Large intestine (tissue), 12 donors: Measurements from ENCODE around the gene USP25. TPM values are rescaled to one million over a fixed set of nuclear protein-coding genes. Genes with fewer than 3 reads are reported as not detected.
A peak's percentile ranks its signal among the peaks of the same experiment; 100 is the strongest.

Experiments used
- DNase-seq, 2 donors: peaks; one replicate each; pipeline versions ENCODE4 v3.0.0 to v3.0.0-alpha.2; 2013
- H3K27ac ChIP-seq: one replicate; pipeline ENCODE4 v1.5.1; 2013; ENCODE audit warnings: low read length
- H3K27me3 ChIP-seq: 2 replicates; pipeline ENCODE4 v1.6.1; 2013; ENCODE audit warnings: low read length; ENCODE audit not compliant: control insufficient read depth, insufficient read depth
- H3K36me3 ChIP-seq: 2 replicates; pipeline ENCODE4 v1.6.1; 2013; ENCODE audit warnings: low read length; ENCODE audit not compliant: control insufficient read depth, insufficient read depth
- H3K4me1 ChIP-seq: one replicate; pipeline ENCODE4 v1.6.1; 2013; ENCODE audit warnings: low read length; ENCODE audit not compliant: control insufficient read depth, insufficient read depth
- H3K4me3 ChIP-seq: one replicate; pipeline ENCODE4 v1.5.1; 2013; ENCODE audit warnings: low read length
- H3K9me3 ChIP-seq: one replicate; pipeline ENCODE4 v1.6.1; 2013; ENCODE audit warnings: mild to moderate bottlenecking, low read depth, low read length, moderate library complexity; ENCODE audit not compliant: control insufficient read depth
- WGBS: methylation state at CpG from one replicate; pipeline ENCODE4 v1.1.5; 2013; ENCODE audit warnings: low lambda C conversion rate; ENCODE audit not compliant: insufficient coverage; 5-methylcytosine and 5-hydroxymethylcytosine counted together
- long read RNA-seq, 11 donors: transcript quantifications; one replicate each; lab custom pipeline, GENCODE V29; 2026
- polyA plus RNA-seq: library from polyadenylated mRNA; unstranded; fragments of 120-200 nt; gene quantifications from one replicate; pipeline ENCODE4 v1.2.1, GENCODE V29; 2013

USP25 gene, protein sequence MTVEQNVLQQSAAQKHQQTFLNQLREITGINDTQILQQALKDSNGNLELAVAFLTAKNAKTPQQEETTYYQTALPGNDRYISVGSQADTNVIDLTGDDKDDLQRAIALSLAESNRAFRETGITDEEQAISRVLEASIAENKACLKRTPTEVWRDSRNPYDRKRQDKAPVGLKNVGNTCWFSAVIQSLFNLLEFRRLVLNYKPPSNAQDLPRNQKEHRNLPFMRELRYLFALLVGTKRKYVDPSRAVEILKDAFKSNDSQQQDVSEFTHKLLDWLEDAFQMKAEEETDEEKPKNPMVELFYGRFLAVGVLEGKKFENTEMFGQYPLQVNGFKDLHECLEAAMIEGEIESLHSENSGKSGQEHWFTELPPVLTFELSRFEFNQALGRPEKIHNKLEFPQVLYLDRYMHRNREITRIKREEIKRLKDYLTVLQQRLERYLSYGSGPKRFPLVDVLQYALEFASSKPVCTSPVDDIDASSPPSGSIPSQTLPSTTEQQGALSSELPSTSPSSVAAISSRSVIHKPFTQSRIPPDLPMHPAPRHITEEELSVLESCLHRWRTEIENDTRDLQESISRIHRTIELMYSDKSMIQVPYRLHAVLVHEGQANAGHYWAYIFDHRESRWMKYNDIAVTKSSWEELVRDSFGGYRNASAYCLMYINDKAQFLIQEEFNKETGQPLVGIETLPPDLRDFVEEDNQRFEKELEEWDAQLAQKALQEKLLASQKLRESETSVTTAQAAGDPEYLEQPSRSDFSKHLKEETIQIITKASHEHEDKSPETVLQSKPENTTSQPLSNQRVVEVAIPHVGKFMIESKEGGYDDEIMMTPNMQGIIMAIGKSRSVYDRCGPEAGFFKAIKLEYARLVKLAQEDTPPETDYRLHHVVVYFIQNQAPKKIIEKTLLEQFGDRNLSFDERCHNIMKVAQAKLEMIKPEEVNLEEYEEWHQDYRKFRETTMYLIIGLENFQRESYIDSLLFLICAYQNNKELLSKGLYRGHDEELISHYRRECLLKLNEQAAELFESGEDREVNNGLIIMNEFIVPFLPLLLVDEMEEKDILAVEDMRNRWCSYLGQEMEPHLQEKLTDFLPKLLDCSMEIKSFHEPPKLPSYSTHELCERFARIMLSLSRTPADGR
- 24.9 TPM for polyA plus RNA-seq
- long read RNA-seq, donor 1, partial matches to known transcripts = 0 of 2 reads
- long read RNA-seq, donor 1, other reads (novel, unspliced or antisense) = 0 of 2 reads
- long read RNA-seq, donor 2, partial matches to known transcripts = 7 of 10 reads
- long read RNA-seq, donor 2, other reads (novel, unspliced or antisense) = 0 of 10 reads
- long read RNA-seq, donor 3, partial matches to known transcripts = 0 of 5 reads
- long read RNA-seq, donor 3, other reads (novel, unspliced or antisense) = 0 of 5 reads
- long read RNA-seq, donor 4 = 0 reads
- long read RNA-seq, donor 5, partial matches to known transcripts = 0 of 2 reads
- long read RNA-seq, donor 5, other reads (novel, unspliced or antisense) = 0 of 2 reads
- long read RNA-seq, donor 6 = 0 reads
- long read RNA-seq, donor 7, partial matches to known transcripts = 0 of 1 reads
- long read RNA-seq, donor 7, other reads (novel, unspliced or antisense) = 0 of 1 reads
- long read RNA-seq, donor 8, partial matches to known transcripts = 12 of 14 reads
- long read RNA-seq, donor 8, other reads (novel, unspliced or antisense) = 0 of 14 reads
- long read RNA-seq, donor 9, partial matches to known transcripts = 0 of 1 reads
- long read RNA-seq, donor 9, other reads (novel, unspliced or antisense) = 0 of 1 reads
- long read RNA-seq, donor 10, partial matches to known transcripts = 6 of 11 reads
- long read RNA-seq, donor 10, other reads (novel, unspliced or antisense) = 0 of 11 reads
- long read RNA-seq, donor 11, partial matches to known transcripts = 0 of 2 reads
- long read RNA-seq, donor 11, other reads (novel, unspliced or antisense) = 0 of 2 reads

DNA sequence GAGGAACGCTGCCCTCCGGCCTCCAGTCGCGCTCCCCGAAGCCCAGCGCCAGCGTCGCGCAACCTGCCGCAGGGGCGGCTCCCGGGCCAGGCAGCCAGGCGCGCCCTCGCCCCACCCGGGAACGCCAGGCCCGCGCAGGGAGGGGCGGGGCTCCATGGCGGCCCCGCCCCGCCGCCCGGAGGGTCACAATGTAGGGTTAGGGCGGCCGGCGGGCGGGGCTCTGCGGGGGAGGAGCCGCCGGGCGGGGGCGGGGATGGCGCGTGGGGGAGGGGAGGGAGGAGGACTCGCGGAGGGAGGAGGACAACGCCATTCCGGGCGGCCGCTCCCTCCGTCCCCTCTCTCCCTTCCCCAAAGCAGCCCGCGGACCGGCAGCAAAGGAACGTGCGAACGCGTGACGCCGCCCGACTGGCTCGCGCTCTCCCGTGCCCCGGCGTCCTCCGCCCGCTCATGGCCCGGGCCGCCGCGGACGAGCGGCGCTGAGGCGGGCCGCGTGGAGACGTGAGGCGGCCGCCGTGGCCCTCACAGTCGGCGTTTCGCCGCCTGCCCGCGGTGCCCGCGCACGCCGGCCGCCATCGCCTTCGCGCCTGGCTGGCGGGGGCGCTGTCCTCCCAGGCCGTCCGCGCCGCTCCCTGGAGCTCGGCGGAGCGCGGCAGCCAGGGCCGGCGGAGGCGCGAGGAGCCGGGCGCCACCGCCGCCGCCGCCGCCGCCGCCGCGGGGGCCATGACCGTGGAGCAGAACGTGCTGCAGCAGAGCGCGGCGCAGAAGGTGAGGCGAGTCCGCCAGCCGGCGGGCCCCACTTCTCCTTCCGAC is at the start of gene USP25:
Gene USP25 (plus strand): TSS at position 309 of the 810 bp plus-strand sequence. CDS start 412 bp downstream, at position 721.
- Histone ChIP-seq H3K4me3 (peak within 1 kb of the TSS; percentile 50), H3K4me1 (peaks cover 8% of the 10 kb centered on the region), H3K27ac (peak within 1 kb of the TSS; percentile 68), H3K36me3 (no peaks in the 10 kb centered on the region), H3K9me3 (no peaks in the 10 kb centered on the region), H3K27me3 (no peaks in the 10 kb centered on the region)
- peak; percentile 72 to 88 for DNase-seq
- whole genome bisulfite sequencing = no CpG with 5 or more reads among the region's 123 CpGs

DNA sequence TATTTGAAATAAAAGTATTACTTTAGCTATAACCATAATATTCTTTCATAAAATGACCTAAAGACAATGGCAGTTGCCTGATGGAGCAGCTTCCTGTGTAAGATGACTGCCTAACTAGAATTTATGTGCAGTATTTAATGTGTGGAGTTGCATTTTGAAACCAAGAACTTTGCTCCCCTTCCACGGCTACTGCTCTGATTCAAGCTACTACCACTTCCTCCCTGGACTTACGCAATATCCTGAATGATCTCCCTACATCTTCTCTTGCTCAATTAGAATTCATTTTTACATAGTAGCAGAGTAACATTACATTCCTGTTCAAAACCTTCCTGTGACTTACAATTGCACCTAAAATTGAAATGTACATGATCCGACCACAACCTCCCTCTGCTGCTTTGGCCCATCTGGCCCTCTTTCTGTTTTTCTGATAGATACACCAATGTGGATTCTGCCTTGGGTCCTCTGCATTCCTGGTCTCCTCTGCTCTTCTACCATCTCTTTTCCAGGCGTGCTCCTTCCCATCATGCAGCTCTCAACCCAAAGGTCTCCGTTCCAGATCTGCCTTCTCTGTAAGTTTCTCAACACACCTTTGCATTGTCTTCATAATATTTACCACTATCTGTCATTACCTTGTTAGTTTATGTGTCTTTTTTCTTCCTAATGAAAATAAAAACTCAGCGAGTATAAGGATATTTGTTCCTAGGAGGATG is 47.4 kb upstream of the USP25 start:
- Histone ChIP-seq H3K36me3 (no peaks in the 10 kb centered on the region), H3K9me3 (no peaks in the 10 kb centered on the region), H3K4me3 (no peak overlapping the region), H3K27me3 (no peaks in the 10 kb centered on the region), H3K27ac (peak overlapping the region; percentile 8), H3K4me1 (no peaks in the 10 kb centered on the region)
- WGBS = 100% methylated on average over 1 of the region's 6 CpGs
- DNase-seq = peak; percentile 43 to 73

DNA sequence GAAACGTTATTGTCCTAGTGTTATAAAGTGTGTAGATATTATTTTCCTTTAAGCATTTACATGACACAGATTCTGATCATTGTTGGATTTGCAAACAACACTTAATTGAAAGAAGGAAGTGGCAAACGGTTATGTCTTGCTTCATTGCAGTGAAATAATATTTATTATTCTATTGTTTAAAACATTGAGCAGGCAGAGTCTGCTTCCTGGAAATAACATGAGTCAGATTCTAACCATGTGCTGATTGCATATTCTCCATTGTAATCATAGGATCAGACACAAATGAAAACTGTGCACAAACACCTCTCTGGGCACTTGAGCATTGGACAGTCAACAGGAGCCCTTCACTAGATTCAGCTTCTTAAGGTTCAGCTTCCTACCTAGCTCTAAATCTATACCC is 46.8 kb upstream of the USP25 start:
- no peak for DNase-seq
- WGBS = 67% methylated on average over 1 of the region's 2 CpGs
- Histone ChIP-seq H3K27ac (no peak overlapping the region), H3K27me3 (no peaks in the 10 kb centered on the region), H3K9me3 (no peaks in the 10 kb centered on the region), H3K36me3 (no peaks in the 10 kb centered on the region), H3K4me3 (no peak overlapping the region), H3K4me1 (no peaks in the 10 kb centered on the region)

DNA sequence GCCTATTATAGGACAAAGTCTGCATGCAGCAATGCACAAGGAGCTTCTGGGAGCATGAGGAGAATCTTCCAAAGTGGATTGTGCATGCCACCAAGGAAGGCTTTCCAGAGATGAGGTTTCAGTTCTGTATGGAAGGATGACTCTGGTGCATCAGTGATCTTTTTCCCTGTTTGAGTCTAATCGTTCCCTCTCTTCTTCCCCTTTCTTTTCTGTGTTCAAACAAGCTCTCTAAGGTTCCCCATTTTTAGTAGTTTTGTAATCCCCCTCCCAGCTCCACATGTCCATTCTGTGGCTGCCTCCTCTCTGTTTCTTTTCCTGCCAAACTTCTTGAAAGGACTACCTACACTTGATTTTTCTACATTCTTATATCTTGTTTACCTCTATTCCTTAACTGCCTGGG is 43.3 kb upstream of the USP25 start:
- no peak for DNase-seq
- WGBS = 88% methylated on average over 1 of the region's 1 CpG
- Histone ChIP-seq H3K27me3 (no peaks in the 10 kb centered on the region), H3K27ac (no peak overlapping the region), H3K9me3 (no peaks in the 10 kb centered on the region), H3K36me3 (no peaks in the 10 kb centered on the region), H3K4me3 (no peak overlapping the region), H3K4me1 (no peaks in the 10 kb centered on the region)

DNA sequence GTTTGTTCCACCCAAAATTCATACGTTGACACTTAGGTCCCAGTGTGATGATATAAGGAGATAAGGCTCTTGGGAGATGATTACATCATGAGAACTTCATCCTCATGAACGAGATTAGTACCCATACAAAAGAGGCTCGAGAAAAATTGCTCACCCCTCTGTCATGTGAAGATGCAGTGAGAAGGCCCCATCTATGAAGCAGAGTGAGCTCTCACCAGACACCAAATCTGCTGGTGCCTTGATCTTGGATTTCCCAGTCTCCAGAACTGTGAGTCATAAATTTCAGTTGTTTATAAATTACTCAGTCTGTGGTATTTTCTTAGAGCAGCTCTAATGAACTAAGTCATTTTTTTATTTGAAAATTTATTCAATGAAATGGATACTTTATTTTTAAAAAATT is 42.6 kb upstream of the USP25 start:
- 80% methylated on average over 1 of the region's 3 CpGs for WGBS
- H3K4me3 ChIP-seq = no peak overlapping the region

DNA sequence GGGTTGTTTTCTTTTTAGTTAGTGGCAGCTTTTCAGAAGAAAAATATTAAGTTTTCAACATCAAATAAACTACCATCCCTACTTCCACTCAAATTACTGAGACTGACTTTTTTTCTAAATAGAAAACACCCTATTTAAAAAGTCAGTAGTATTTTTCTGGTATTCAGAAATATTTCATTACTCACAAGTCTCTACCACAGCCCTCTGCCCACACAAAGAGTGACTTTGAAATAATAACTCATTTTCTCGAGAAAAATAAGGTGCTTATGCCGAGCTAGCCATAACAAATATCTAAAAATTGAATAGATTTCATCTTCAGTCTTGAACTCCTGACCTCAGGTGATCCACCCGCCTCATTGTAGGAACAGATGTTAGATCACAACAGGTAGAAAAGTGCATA is 41.8 kb upstream of the USP25 start:
- H3K27ac ChIP-seq = no peak overlapping the region
- no peak overlapping the region for H3K4me3 ChIP-seq
- DNase-seq = no peak
- H3K4me1 ChIP-seq = no peaks in the 10 kb centered on the region
- no peaks in the 10 kb centered on the region for H3K27me3 ChIP-seq
- no peaks in the 10 kb centered on the region for H3K36me3 ChIP-seq
- H3K9me3 ChIP-seq = no peaks in the 10 kb centered on the region
- 100% methylated on average over 2 of the region's 3 CpGs for WGBS

More for the DNA sequence above, 42.6 kb upstream of the USP25 start:
- no peak overlapping the region for H3K27ac ChIP-seq
- H3K36me3 ChIP-seq = no peaks in the 10 kb centered on the region
- no peak for DNase-seq
- no peaks in the 10 kb centered on the region for H3K4me1 ChIP-seq
- H3K9me3 ChIP-seq = no peaks in the 10 kb centered on the region
- no peaks in the 10 kb centered on the region for H3K27me3 ChIP-seq

DNA sequence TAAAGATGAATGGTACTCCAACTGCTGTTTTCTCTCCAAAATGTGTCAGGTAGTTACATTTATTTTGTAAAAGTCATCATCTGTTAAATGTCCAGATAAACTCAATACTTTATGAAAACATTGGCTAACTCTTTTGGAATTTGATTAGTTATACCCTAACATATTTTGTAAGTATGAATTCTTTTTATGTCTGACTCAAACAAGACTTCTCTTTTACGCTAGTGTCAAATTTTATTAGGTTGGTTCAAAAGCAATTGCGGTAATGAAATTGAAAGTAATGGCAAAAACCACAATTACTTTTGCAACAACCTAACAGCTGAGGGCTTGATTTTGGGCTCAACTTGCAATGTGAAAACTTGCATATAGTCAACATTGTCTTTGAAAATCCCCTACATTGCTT is 41.0 kb upstream of the USP25 start:
- no peak for DNase-seq
- Histone ChIP-seq H3K4me3 (no peak overlapping the region), H3K27ac (no peak overlapping the region), H3K4me1 (no peaks in the 10 kb centered on the region), H3K27me3 (no peaks in the 10 kb centered on the region), H3K9me3 (no peaks in the 10 kb centered on the region), H3K36me3 (no peaks in the 10 kb centered on the region)
- WGBS = 96% methylated on average over 2 of the region's 2 CpGs

DNA sequence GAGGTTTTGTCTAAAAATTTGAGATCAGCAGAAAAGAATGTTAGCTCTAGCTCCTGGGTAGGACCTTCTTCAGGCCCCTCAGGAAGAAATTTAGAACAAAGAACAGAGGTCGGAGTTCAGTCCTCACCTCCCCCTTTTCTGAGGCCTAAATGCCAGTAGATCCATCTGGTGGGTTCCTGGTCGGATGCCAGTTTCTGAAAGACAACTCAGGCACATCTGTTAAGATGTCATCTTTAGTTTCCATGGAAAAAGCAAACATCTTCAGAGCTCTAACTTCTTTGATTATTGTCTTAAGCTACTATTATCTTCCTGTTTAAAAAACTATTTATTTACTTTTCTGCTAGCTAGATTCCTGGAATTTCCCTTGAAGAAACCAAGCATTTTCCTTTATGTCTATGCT is 37.1 kb upstream of the USP25 start:
- Histone ChIP-seq H3K4me1 (no peaks in the 10 kb centered on the region), H3K27ac (no peak overlapping the region), H3K36me3 (no peaks in the 10 kb centered on the region), H3K27me3 (no peaks in the 10 kb centered on the region), H3K4me3 (no peak overlapping the region), H3K9me3 (no peaks in the 10 kb centered on the region)
- no peak for DNase-seq
- WGBS = no CpG with 5 or more reads among the region's 2 CpGs
